GM13976 (cell line): ENCODE measurements around the gene SNX24.

Source experiments
- DNase-seq: peaks from one replicate; pipeline ENCODE4 v3.0.0; 2012; ENCODE audit warnings: low spot score
- CTCF ChIP-seq: IDR thresholded peaks from 2 replicates; pipeline ENCODE4 v1.5.1; 2012; ENCODE audit warnings: borderline replicate concordance, mild to moderate bottlenecking; ENCODE audit not compliant: insufficient read depth; ENCODE audit errors: extremely low read depth, missing control alignments, control extremely low read depth
- in situ Hi-C: fragments of 300-500 bp; cut with MboI; formaldehyde crosslinking; loops from one replicate; pipeline ENCODE4 v1.12.0; 2022; ENCODE audit warnings: low sequenced_read_pairs, mixed read lengths, inconsistent platforms; ENCODE audit not compliant: unreplicated experiment

SNX24 gene

DNA sequence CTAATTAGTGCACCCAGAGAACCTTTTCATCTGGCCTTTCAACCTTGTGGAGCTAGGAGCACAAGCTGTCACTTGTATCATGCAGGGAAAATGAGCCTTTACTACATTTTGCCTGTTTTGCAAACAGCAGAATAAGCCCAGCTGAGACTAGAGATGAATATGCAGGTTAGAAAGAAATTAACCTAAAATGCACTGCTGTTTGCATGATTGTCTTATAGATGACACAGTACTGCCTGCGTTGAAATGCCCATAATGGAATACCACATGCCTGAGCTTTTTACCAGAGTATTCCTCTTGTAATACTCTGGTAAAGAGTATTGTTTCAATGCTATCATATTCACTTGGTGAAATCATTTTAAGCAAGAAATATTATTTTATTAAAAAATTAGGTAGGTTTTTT, 90.7 kb downstream of the SNX24 start:
- no peak for TF ChIP-seq CTCF

GRCh38 chr5:122937914-122938313, 92.5 kb downstream of the SNX24 start:
- in situ Hi-C loops: no loop called here
- no peak for DNase-seq
- no peak for TF ChIP-seq CTCF

More for the DNA sequence above, 90.7 kb downstream of the SNX24 start:
- in situ Hi-C loops: no loop called here
- no peak for DNase-seq

- in situ Hi-C loops: no loop called here
- no peak for DNase-seq
- no peak for TF ChIP-seq CTCF
These were observed 95.5 kb downstream of the SNX24 start for GRCh38 chr5:122940890-122941289.

DNA sequence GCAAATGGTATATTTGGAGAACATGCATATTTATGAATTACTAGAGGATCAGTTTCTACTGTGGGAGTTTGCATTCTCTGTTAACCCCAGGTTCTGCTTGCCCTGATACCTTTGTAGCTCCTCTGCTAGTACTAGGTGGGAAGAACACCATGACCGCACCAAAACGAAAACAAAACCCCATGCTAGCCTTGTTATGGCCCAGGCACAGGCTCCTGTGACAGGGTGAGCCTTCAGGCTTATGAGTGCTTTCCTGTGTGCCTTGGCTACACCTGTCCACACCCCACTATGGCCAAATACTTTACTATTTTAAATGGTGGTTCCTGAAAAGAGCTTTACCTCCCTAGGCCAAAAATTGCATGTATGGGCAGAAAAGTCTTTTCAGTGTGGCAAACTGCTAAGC, 96.3 kb downstream of the SNX24 start:
- in situ Hi-C loops: no loop called here
- no peak for DNase-seq
- no peak for TF ChIP-seq CTCF

- DNase-seq: no peak
- in situ Hi-C loops: no loop called here
- TF ChIP-seq CTCF: no peak
These were observed 96.9 kb downstream of the SNX24 start for GRCh38 chr5:122942164-122942914.

GRCh38 chr5:122943050-122943698, 97.8 kb downstream of the SNX24 start:
- DNase-seq: no peak
- TF ChIP-seq CTCF: no peak
- in situ Hi-C loops: no loop called here
